Measurements from ENCODE around the gene SPATA3.

GRCh38 chr2:230974096-230974913 lies 21.6 kb upstream of the SPATA3 start:
- TF ChIP-seq GATA2 (IDR thresholded peaks at IDR 0.05; ENCODE audit: low read depth, low read length), result no peak
- TF ChIP-seq GATA3 (IDR thresholded peaks at IDR 0.05; ENCODE audit: low read depth, low read length), result no peak

Data from SH-SY5Y (cell line).